Measurements from ENCODE around the gene NRL.

GRCh38 chr14:24057271-24057670 lies 57.5 kb downstream of the NRL start:
- TF ChIP-seq CTCF (IDR thresholded peaks at IDR 0.05 in 2 of 3, conservative IDR thresholded peaks at IDR 0.05 in 1 of 3; ENCODE audit: borderline replicate concordance in 1 of 3, insufficient read depth in 1 of 3, low read depth in 2 of 3, low read length in 2 of 3), result no peak
- no peak for TF ChIP-seq JUND (IDR thresholded peaks at IDR 0.05)
- no peak for TF ChIP-seq RAD21 (IDR thresholded peaks at IDR 0.05; ENCODE audit: low read depth)
- no peak for TF ChIP-seq POLR2AphosphoS5 (IDR thresholded peaks at IDR 0.05; ENCODE audit: low read depth, low read length)
- no peak for TF ChIP-seq ZNF274 (IDR thresholded peaks at IDR 0.05; ENCODE audit: low read depth, low read length)
- no peak for TF ChIP-seq REST (IDR thresholded peaks at IDR 0.05; ENCODE audit: low read depth)

All from HCT116 (cell line).